ENCODE data around the gene NCOA7.

The NCOA7 gene

DNA sequence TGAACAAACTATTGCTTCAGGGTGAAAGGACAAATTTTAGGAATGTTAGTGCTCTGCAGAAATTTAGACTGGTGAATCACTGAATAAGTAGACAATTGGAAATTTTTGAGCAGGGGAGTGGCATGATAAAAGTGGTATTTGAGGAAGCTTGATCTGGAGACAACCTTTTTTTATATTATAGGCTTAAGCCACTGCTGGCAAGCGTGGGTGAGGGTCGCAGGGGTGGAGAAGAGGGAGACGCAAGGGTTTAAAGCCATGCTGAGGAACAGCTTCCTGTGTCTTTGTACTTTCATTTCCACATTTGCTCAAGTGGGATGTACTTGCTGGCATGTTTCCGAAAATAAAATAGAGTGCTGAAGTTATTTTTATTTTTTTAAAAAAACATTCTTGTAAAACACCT lies 23.7 kb downstream of the NCOA7 start:
- no peak overlapping the region for H3K4me3 ChIP-seq (ENCODE audit: low read length)
- no peak for DNase-seq (ENCODE audit: low read depth)
- TF ChIP-seq, protein P1, sequence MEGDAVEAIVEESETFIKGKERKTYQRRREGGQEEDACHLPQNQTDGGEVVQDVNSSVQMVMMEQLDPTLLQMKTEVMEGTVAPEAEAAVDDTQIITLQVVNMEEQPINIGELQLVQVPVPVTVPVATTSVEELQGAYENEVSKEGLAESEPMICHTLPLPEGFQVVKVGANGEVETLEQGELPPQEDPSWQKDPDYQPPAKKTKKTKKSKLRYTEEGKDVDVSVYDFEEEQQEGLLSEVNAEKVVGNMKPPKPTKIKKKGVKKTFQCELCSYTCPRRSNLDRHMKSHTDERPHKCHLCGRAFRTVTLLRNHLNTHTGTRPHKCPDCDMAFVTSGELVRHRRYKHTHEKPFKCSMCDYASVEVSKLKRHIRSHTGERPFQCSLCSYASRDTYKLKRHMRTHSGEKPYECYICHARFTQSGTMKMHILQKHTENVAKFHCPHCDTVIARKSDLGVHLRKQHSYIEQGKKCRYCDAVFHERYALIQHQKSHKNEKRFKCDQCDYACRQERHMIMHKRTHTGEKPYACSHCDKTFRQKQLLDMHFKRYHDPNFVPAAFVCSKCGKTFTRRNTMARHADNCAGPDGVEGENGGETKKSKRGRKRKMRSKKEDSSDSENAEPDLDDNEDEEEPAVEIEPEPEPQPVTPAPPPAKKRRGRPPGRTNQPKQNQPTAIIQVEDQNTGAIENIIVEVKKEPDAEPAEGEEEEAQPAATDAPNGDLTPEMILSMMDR (conservative IDR thresholded peaks at IDR 0.05; ENCODE audit: low read depth, low read length): no peak

DNA sequence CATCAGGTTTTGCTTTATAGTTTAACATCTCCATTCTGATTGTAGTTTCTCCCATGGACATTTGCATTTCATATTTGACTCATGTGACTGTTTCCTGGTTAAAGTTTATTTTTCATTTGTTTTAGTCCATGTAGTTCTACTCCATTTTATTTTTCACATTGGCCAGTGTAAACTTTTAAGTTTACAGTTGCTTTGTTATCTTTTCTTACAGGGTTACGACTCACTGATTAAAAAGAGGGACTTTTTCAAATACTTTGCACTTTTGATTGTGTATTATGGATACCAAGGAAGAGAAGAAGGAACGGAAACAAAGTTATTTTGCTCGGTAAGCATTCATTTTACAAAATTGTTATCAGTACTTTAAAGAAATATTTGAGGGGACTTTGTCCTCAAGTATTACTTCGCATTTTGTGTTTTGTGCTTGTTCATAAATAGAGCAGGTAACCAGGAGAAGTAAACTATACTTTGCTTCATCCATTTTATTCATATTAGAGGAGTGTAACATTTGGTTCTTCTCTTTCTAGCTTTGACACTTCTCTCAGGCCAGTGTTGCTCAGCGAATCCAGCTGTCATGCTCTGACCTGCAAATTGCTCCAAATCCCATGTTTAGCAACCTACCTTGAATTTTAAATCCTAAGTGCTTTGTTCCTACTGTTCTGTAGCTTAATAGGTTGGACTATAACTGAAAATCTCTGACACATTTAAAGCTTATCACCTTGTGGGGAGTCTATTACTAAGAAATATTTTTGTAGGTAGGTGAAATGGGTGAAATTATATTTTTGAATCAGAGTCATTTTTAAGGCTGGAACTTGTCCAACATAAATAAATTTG lies 24.5 kb downstream of the NCOA7 start:
- TF ChIP-seq, protein P1 (conservative IDR thresholded peaks at IDR 0.05; ENCODE audit: low read depth, low read length): no peak
- no peak overlapping the region for H3K4me3 ChIP-seq (ENCODE audit: low read length)
- no peak for DNase-seq (ENCODE audit: low read depth)

DNA sequence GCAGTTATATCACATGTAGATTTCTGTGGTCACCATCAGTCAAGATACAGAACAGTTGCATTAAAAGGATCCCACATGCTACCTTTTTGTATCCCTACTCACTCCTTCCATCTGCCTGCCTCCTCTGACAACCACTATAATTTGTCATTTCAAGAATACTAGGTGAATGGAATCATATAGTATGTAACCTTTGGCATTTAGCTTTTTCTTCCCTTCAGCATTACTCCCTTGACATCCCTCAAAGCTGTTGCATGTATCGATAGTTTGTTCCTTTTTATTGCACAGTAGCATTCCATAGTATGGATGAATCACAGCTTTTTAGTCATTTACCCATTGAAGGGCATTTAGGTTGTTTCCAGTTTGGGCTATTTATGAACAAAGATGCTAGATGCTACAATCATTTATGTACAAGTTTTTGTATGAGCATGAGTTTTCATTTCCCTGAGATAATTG lies 26.1 kb downstream of the NCOA7 start:
- TF ChIP-seq, protein P1 (conservative IDR thresholded peaks at IDR 0.05; ENCODE audit: low read depth, low read length): no peak
- no peak for DNase-seq (ENCODE audit: low read depth)
- H3K4me3 ChIP-seq (ENCODE audit: low read length): no peak overlapping the region

DNA sequence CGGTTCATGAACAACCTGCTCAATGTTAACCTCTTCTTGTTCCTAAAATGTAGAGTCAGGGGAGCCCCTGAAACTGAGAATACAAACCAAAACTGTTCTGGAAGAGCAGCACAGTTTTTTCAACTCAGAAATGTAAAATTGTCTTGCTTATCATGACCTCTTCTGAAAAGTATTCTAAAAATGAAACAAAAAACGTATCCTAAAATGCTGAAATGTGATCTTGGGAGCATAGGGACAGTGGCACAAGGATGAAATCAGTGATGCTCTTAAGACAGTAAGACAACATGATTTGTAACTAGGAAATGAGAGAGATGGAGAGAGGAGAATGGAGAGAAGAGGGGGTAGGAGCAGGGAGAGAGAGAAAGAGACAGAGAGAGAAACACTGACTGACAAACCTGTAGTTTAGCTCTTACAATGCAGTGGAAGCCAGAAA lies 27.5 kb downstream of the NCOA7 start:
- H3K4me3 ChIP-seq (ENCODE audit: low read length): no peak overlapping the region
- TF ChIP-seq, protein P1 (conservative IDR thresholded peaks at IDR 0.05; ENCODE audit: low read depth, low read length): no peak
- DNase-seq (ENCODE audit: low read depth): no peak

- no peak for DNase-seq (ENCODE audit: low read depth)
- TF ChIP-seq, protein P1 (conservative IDR thresholded peaks at IDR 0.05; ENCODE audit: low read depth, low read length): no peak
- H3K4me3 ChIP-seq (ENCODE audit: low read length): no peak overlapping the region
Observed at GRCh38 chr6:125818772-125819260, 28.1 kb downstream of the NCOA7 start.

DNA sequence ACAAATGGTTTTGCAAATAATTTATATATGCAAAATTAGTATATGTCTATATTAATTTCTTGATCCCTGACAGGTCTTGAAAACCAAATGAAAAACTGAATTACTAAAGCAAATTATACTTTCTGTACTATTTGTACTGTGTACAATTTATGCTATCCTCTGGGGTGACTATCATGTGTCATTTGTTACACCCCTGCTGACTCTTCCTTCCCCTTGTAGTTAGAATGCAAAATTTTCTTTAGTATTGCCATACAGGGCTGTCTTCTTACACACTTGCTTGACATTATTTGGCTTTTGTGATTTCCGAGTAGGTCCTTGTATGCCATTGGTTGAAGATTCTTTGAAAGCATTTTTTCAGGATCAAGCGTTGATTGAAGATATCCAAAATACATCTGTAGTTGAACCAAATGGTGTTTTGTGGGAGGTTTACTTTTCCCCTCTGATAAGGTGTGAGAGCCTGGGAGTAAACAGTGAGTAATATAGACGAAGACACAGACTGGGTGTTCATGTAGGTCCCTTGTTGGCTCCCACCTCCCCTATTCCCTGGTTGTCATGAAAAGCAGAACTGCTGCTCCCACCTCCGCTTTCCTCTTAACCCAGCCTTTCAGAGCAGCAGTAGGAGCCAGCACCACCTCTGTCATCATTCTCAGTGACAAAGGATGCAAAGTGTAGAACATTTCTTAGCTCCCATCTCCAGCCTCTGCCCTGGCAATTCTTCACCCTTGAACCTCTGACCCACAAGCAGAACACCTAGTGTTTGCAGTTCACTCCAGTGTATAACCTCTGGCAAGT lies 29.0 kb downstream of the NCOA7 start:
- DNase-seq (ENCODE audit: low read depth): no peak
- TF ChIP-seq, protein P1 (conservative IDR thresholded peaks at IDR 0.05; ENCODE audit: low read depth, low read length): no peak
- no peak overlapping the region for H3K4me3 ChIP-seq (ENCODE audit: low read length)

Data from retinal pigment epithelial cell (primary cell).